SH-SY5Y (cell line): Measurements from ENCODE around the gene OPCML.

ENCODE experiments used
- GATA2 ChIP-seq: IDR thresholded peaks from 2 replicates; pipeline ENCODE4 v1.6.1; 2011; ENCODE audit warnings: mild to moderate bottlenecking, low read depth, low read length
- GATA3 ChIP-seq: IDR thresholded peaks from 2 replicates; pipeline ENCODE4 v1.6.1; 2011; ENCODE audit warnings: low read depth, mild to moderate bottlenecking, low read length, moderate library complexity

- TF ChIP-seq GATA2 = no peak
- TF ChIP-seq GATA3 = no peak
Observed at GRCh38 chr11:132623511-132623910, 908.8 kb downstream of the OPCML start.
